Endothelial cell of umbilical vein (primary cell): Measurements from ENCODE around the gene RNF32. TPM values are rescaled to one million over a fixed set of nuclear protein-coding genes. Genes with fewer than 3 reads are reported as not detected.

Experiments
- BruUV-seq: library from RNA; stranded (reverse); fragments of 400-500 nt; replicated peaks from 2 replicates; lab custom pipeline; 2021; lab: Mats Ljungman, UMichigan
- CTCF ChIA-PET: fragments of 300-600, 350-600 bp; sonication (Branson Sonifier 250); formaldehyde crosslinking; loops from one replicate; lab custom pipeline; 2021; ENCODE audit warnings: antibody characterized with exemption, inconsistent platforms; lab: Charles Lee
- POLR2A ChIA-PET: fragments of 300-600, 350-600 bp; sonication (Branson Sonifier 250); formaldehyde crosslinking; loops from one replicate; lab custom pipeline; 2021; ENCODE audit warnings: antibody characterized with exemption, inconsistent platforms; lab: Charles Lee
- DNase-seq: peaks from one replicate; pipeline ENCODE4 v3.0.0-alpha.2; 2011; ENCODE audit warnings: low read depth, low spot score
- FAIRE-seq: peaks from 2 replicates; lab custom pipeline; 2011; peaks lifted over from hg19 to GRCh38; lab: Jason Lieb, UNC
- H2AFZ ChIP-seq: 2 replicates; pipeline ENCODE4 v1.6.0; 2012; ENCODE audit warnings: low read depth, low read length, control low read depth, inconsistent platforms
- H3K27ac ChIP-seq: 2 replicates; pipeline ENCODE4 v1.5.1; 2011; ENCODE audit warnings: low read depth, mild to moderate bottlenecking, control low read depth, low read length, moderate library complexity; ENCODE audit not compliant: insufficient read depth
- H3K27me3 ChIP-seq, 2 experiments: 2 replicates each; pipeline versions ENCODE4 v1.6.0 to v1.6.1; 2011; ENCODE audit warnings: low read length in 2 of 2, mixed read lengths in 1 of 2; ENCODE audit not compliant: control insufficient read depth in 2 of 2, insufficient read depth in 2 of 2
- H3K36me3 ChIP-seq, 2 experiments: 2 replicates in 1 of 2; 3 replicates in 1 of 2; pipeline ENCODE4 v1.5.1; 2011; ENCODE audit warnings: low read length in 2 of 2, mild to moderate bottlenecking in 1 of 2, moderate library complexity in 1 of 2; ENCODE audit not compliant: control insufficient read depth in 2 of 2, insufficient read depth in 2 of 2; ENCODE audit errors: extremely low read depth in 1 of 2
- H3K4me1 ChIP-seq: 3 replicates; pipeline ENCODE4 v1.5.1; 2011; ENCODE audit warnings: mild to moderate bottlenecking, low read length; ENCODE audit not compliant: control insufficient read depth, insufficient read depth; ENCODE audit errors: extremely low read depth
- H3K4me2 ChIP-seq: 2 replicates; pipeline ENCODE4 v1.6.1; 2011; ENCODE audit warnings: low read length, control low read depth, mixed read lengths; ENCODE audit not compliant: insufficient read depth
- H3K4me3 ChIP-seq, 3 experiments: fragments of 200-600 bp in 1 of 3; sonication (generic), shearing (Covaris generic) in 1 of 3; replicated peaks in 1 of 3; 2 replicates each; pipeline ENCODE4 v1.5.1; 2011 to 2016; ENCODE audit warnings: control low read depth in 3 of 3, low read length in 3 of 3, mild to moderate bottlenecking in 2 of 3, inconsistent platforms in 1 of 3, low read depth in 1 of 3, moderate library complexity in 1 of 3; ENCODE audit not compliant: insufficient read depth in 1 of 3
- H3K79me2 ChIP-seq: 2 replicates; pipeline ENCODE4 v1.6.0; 2012; ENCODE audit warnings: low read length, inconsistent platforms; ENCODE audit not compliant: control insufficient read depth, insufficient read depth
- H3K9ac ChIP-seq: replicated peaks from 2 replicates; pipeline ENCODE3; 2011; ENCODE audit warnings: low read length, control low read depth; ENCODE audit not compliant: insufficient read depth; ENCODE audit errors: extremely low read depth
- H3K9me1 ChIP-seq: replicated peaks from 3 replicates; pipeline ENCODE4 v1.6.0; 2011; ENCODE audit warnings: mild to moderate bottlenecking, low read length; ENCODE audit not compliant: control insufficient read depth, insufficient read depth; ENCODE audit errors: extremely low read depth
- H3K9me3 ChIP-seq: replicated peaks from 2 replicates; pipeline ENCODE4 v1.5.1; 2012; ENCODE audit warnings: low read length, inconsistent platforms; ENCODE audit not compliant: control insufficient read depth, insufficient read depth
- H4K20me1 ChIP-seq: replicated peaks from 2 replicates; pipeline ENCODE3; 2011; ENCODE audit warnings: mild to moderate bottlenecking, low read length; ENCODE audit not compliant: control insufficient read depth, insufficient read depth; ENCODE audit errors: extremely low read depth
- EZH2 ChIP-seq: IDR thresholded peaks from 2 replicates; pipeline ENCODE4 v1.6.1; 2012; ENCODE audit warnings: borderline replicate concordance, low read depth, mild to moderate bottlenecking, moderate library complexity, low read length, inconsistent platforms; ENCODE audit not compliant: severe bottlenecking
- FOS ChIP-seq: IDR thresholded peaks from 2 replicates; pipeline ENCODE4 v1.6.1; 2011; ENCODE audit warnings: mild to moderate bottlenecking, low read length, moderate library complexity, borderline replicate concordance; ENCODE audit not compliant: insufficient read depth
- GATA2 ChIP-seq: IDR thresholded peaks from 2 replicates; pipeline ENCODE4 v1.7.0; 2011; ENCODE audit warnings: low read depth, mild to moderate bottlenecking, moderate library complexity, mixed read lengths, low read length; ENCODE audit not compliant: insufficient read length, insufficient read depth
- JUN ChIP-seq: IDR thresholded peaks from 2 replicates; pipeline ENCODE4 v1.6.1; 2011; ENCODE audit warnings: borderline replicate concordance, low read depth; ENCODE audit not compliant: insufficient read length, insufficient read depth
- MYC ChIP-seq: IDR thresholded peaks from one replicate; pipeline ENCODE4 v1.6.1; 2011; ENCODE audit warnings: mild to moderate bottlenecking, low read depth, low read length
- POLR2A ChIP-seq: IDR thresholded peaks from 2 replicates; pipeline ENCODE4 v1.6.1; 2012; ENCODE audit warnings: low read depth, mild to moderate bottlenecking, control low read depth, low read length
- POLR2AphosphoS5 ChIP-seq: IDR thresholded peaks from 2 replicates; pipeline ENCODE4 v1.6.1; 2012; ENCODE audit warnings: low read depth, mild to moderate bottlenecking, control low read depth, low read length, moderate library complexity; ENCODE audit not compliant: insufficient read depth
- dilution Hi-C: fragments of 300-500 bp; cut with MboI; formaldehyde crosslinking; loops from one replicate; pipeline ENCODE4 v1.15.0; 2019; ENCODE audit warnings: low sequenced_read_pairs; ENCODE audit not compliant: extremely low pct_ligation_motif_present
- intact Hi-C: fragments of 100-400 bp; cut with micrococcal nuclease; formaldehyde crosslinking; loops from one replicate; pipeline ENCODE4 v1.10.0; 2022
- polyA plus RNA-seq, 4 experiments: library from polyadenylated mRNA; depleted of rRNA in 3 of 4; stranded (reverse) in 3 of 4; unstranded in 1 of 4; fragments of >200 nt; gene quantifications; 2 replicates each; pipeline versions ENCODE4 v1.2.1 to v1.2.3, GENCODE V29; 2011 to 2012; ENCODE audit warnings: missing spikeins in 1 of 4
- total RNA-seq: library from RNA; stranded (reverse); gene quantifications from 2 replicates; pipeline ENCODE4 v1.2.3, GENCODE V29; 2021
- TF ChIP-seq, protein P1 (sequence below), 2 donors: IDR thresholded peaks; 1 replicate in 1 of 2; 2 replicates in 1 of 2; pipeline ENCODE4 v1.5.1; 2011; ENCODE audit warnings: low read length in 2 of 2, mild to moderate bottlenecking in 2 of 2, moderate library complexity in 2 of 2, control low read depth in 1 of 2, inconsistent platforms in 1 of 2, low read depth in 1 of 2; ENCODE audit not compliant: insufficient read depth in 1 of 2; ENCODE audit errors: extremely low read depth in 1 of 2
- TF ChIP-seq, protein P2 (sequence below): IDR thresholded peaks from 2 replicates; pipeline ENCODE4 v1.6.1; 2011; ENCODE audit not compliant: insufficient read depth, insufficient read length

RNF32 gene
- total and polyA plus RNA-seq, 2 donors (not counting 3 experiments of a cell fraction or from before 2014, with no cell fraction given): 0.14 TPM; not detected in 1

DNA sequence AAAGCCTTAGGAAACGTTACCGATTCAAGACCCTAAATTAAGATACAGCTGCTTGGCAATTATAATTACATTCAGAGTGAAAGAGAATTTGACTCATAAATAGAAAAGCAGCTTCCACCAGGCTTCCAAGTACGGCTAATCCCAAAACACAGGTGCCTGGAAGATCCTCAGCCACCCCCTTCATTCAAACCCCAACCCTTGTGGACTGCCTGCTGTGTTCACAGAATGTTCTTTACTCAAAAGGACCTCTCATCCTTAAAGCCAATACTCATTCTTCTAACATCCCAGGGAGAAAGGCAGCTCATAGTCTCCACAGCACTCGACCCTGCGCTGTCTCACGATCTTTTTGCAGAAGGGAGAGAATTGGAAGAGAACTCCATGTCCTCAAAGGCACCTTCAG lies 32.9 kb downstream of the RNF32 start:
- Histone ChIP-seq H3K9ac (no peak overlapping the region), H3K4me1 (no peaks in the 10 kb centered on the region), H3K9me1 (no peaks in the 10 kb centered on the region), H2AFZ (no peak overlapping the region), H3K9me3 (no peaks in the 10 kb centered on the region), H4K20me1 (no peaks in the 10 kb centered on the region), H3K79me2 (no peaks in the 10 kb centered on the region), H3K4me3 (no peak overlapping the region), H3K36me3 (peaks cover 0 to 2% of the 10 kb centered on the region in 2 experiments), H3K27me3 (no peaks in the 10 kb centered on the region), H3K27ac (no peak overlapping the region), H3K4me2 (no peak overlapping the region)
- DNase-seq: no peak
- dilution Hi-C loops (no loop called here), intact Hi-C loops (no loop called here)
- FAIRE-seq: no peak
- CTCF ChIA-PET: no interaction called here
- no TSS peak for BruUV-seq
- POLR2A ChIA-PET: no interaction called here
- TF ChIP-seq POLR2A (no peak), GATA2 (no peak), JUN (no peak), POLR2AphosphoS5 (no peak), MYC (no peak), FOS (no peak), EZH2 (no peak)
- TF ChIP-seq, protein P1, sequence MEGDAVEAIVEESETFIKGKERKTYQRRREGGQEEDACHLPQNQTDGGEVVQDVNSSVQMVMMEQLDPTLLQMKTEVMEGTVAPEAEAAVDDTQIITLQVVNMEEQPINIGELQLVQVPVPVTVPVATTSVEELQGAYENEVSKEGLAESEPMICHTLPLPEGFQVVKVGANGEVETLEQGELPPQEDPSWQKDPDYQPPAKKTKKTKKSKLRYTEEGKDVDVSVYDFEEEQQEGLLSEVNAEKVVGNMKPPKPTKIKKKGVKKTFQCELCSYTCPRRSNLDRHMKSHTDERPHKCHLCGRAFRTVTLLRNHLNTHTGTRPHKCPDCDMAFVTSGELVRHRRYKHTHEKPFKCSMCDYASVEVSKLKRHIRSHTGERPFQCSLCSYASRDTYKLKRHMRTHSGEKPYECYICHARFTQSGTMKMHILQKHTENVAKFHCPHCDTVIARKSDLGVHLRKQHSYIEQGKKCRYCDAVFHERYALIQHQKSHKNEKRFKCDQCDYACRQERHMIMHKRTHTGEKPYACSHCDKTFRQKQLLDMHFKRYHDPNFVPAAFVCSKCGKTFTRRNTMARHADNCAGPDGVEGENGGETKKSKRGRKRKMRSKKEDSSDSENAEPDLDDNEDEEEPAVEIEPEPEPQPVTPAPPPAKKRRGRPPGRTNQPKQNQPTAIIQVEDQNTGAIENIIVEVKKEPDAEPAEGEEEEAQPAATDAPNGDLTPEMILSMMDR (IDR thresholded peaks at IDR 0.05; ENCODE audit: extremely low read depth in 1 of 2, insufficient read depth in 1 of 2, low read depth in 1 of 2, low read length in 2 of 2): no peak
- TF ChIP-seq, protein P2, sequence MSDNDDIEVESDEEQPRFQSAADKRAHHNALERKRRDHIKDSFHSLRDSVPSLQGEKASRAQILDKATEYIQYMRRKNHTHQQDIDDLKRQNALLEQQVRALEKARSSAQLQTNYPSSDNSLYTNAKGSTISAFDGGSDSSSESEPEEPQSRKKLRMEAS: no peak
